ENCODE results near the gene GOLGA8J. TPM values are rescaled to one million over a fixed set of nuclear protein-coding genes. Genes with fewer than 3 reads are reported as not detected.
"Not testable (repeated sequence)": the region's sequence is repeated elsewhere in the genome, so short reads cannot be mapped to it uniquely, and the experiment has no call there.

The GOLGA8J gene
- total and polyA plus RNA-seq, 7 donors: 0.34 TPM; not detected in 6

DNA sequence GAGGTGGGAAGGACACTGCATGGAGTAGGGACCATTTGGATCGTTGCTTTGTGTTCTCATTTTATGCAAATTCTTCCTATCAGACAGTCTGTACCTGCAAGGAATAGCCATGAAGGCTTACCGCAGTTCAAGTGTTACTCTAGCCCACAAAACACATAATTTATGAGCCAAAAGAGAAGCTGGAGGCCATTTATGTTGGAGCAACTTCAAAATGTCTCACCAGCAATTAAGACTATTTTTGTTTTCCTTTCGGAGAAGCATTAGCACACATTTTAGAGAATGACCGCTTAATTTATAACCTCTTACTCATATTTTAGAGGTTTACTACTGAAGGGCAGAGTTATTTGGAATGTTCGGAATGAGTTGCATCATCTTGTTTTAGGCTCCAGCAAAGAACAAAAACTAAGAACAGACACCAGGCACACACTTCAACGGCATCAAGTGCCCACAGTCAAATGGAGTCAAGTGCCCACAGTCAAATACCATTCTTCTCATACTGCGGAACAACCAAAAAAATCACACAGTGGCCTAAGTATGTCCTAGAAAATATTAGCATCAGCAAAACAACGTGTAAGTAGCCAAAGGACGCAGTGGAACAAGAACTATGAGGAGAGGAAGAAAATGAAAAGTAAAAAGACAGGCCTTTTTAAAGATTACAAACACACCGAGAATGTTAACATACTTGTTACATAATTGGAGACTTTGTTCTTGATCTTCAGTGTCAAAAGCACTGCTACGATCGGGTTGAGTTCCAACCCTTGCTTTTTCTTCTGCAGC is 17.5 kb upstream of the GOLGA8J start:
- H3K4me3 ChIP-seq: no peak overlapping the region
- TF ChIP-seq, protein P1, sequence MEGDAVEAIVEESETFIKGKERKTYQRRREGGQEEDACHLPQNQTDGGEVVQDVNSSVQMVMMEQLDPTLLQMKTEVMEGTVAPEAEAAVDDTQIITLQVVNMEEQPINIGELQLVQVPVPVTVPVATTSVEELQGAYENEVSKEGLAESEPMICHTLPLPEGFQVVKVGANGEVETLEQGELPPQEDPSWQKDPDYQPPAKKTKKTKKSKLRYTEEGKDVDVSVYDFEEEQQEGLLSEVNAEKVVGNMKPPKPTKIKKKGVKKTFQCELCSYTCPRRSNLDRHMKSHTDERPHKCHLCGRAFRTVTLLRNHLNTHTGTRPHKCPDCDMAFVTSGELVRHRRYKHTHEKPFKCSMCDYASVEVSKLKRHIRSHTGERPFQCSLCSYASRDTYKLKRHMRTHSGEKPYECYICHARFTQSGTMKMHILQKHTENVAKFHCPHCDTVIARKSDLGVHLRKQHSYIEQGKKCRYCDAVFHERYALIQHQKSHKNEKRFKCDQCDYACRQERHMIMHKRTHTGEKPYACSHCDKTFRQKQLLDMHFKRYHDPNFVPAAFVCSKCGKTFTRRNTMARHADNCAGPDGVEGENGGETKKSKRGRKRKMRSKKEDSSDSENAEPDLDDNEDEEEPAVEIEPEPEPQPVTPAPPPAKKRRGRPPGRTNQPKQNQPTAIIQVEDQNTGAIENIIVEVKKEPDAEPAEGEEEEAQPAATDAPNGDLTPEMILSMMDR (IDR thresholded peaks at IDR 0.05): no peak
- ATAC-seq (no peak), DNase-seq (no peak)
- no peaks in the 10 kb centered on the region for H3K36me3 ChIP-seq (ENCODE audit: insufficient read depth in 1 of 2, low read depth in 1 of 2)
- no peaks in the 10 kb centered on the region for H3K4me1 ChIP-seq
- H3K27ac ChIP-seq: no peak overlapping the region
- WGBS, 3 donors: 42 to 56% (median 45%) methylated on average over 12 of the region's 12 CpGs
- no peaks in the 10 kb centered on the region for H3K27me3 ChIP-seq (ENCODE audit: insufficient read depth in 3 of 3, low read length in 2 of 3)
- intact Hi-C loops (cut with DNase I): no loop called here
- no peaks in the 10 kb centered on the region for H3K9me3 ChIP-seq

DNA sequence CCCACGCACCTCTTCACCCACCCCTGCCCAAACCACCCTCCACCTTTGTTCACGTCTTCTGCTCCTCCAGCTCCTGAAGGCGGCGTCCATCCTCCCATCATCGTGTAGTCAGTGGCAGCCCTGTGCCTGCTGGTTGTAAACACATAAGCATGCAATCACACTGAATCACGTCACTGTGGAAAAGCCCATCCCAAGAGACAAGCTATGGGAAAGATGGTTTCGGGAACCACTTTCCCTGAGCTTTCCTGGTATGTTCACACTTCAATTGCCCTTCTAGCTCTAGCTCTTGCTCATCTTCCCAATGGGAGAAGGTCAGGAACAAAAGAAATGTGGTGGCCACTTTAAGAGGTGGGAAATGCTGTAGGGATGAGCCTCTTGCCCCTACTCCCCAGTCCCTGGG is 14.4 kb upstream of the GOLGA8J start:
- 83 to 86% (median 86%) methylated on average over 7 of the region's 7 CpGs for WGBS, 3 donors

DNA sequence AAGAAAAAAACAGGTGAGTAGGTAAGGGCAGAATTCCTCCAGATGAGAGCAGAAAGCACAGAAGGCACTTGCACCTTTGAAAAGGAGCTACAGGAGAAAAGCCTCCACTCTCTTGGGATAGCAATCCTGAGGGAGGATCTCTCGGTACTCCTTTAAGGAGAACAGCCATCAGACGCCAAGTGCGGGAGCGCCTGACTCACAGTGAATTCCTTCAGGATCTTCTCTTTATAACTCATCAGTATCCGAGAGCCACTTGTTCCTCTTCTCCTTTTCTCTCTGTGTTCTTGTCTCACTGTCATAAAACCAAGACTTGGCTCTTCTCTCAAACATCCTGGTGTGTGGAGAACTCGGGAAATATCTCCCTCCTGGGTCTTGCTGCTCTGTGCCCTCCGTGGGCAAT is 10.1 kb upstream of the GOLGA8J start:
- DNase-seq (no peak), ATAC-seq (no peak)
- Histone ChIP-seq H3K27ac (no peak overlapping the region), H3K36me3 (ENCODE audit: insufficient read depth in 1 of 2, low read depth in 1 of 2) (no peaks in the 10 kb centered on the region), H3K4me3 (no peak overlapping the region), H3K4me1 (no peaks in the 10 kb centered on the region), H3K9me3 (no peaks in the 10 kb centered on the region), H3K27me3 (ENCODE audit: insufficient read depth in 3 of 3, low read length in 2 of 3) (peaks cover 3 to 6% (median 4%) of the 10 kb centered on the region in 3 donors)
- WGBS, 3 donors: 49 to 63% (median 59%) methylated on average over 7 of the region's 7 CpGs
- intact Hi-C loops (cut with DNase I): loop anchor here in 1 of 2 donors (10.0 kb wide), 2 partner anchors 308 to 408 kb away; no protein-coding TSS in a partner anchor
- TF ChIP-seq, protein P1 (IDR thresholded peaks at IDR 0.05): no peak

More for the DNA sequence above, 14.4 kb upstream of the GOLGA8J start:
- ATAC-seq (no peak), DNase-seq (no peak)
- H3K4me3 ChIP-seq: no peak overlapping the region
- TF ChIP-seq, protein P1 (IDR thresholded peaks at IDR 0.05): no peak
- H3K36me3 ChIP-seq (ENCODE audit: insufficient read depth in 1 of 2, low read depth in 1 of 2): no peaks in the 10 kb centered on the region
- H3K27me3 ChIP-seq (ENCODE audit: insufficient read depth in 3 of 3, low read length in 2 of 3): peaks cover 0 to 4% (median 0%) of the 10 kb centered on the region in 3 donors
- H3K4me1 ChIP-seq: no peaks in the 10 kb centered on the region
- intact Hi-C loops (cut with DNase I): no loop called here
- H3K9me3 ChIP-seq: no peaks in the 10 kb centered on the region
- H3K27ac ChIP-seq: no peak overlapping the region

DNA sequence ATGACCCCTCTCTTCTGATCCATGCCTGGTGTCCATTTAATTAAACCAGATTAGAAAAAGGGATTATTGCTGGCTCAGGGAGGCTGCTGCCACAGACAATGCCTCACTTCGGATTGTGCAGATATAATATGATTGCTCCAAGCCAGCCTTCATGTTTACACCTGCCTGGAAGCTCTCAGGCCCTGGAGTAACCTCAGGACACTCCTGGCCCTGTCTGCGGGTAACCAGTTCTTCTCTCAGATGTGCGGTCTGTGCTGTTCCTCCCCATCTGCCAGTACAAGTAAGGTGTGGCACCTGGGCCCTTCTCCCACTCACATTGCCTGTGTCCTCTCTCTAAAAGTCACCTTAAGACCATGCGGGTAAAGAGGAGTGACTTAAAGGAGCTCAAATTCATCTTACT is 8.8 kb upstream of the GOLGA8J start:
- intact Hi-C loops (cut with DNase I): loop anchor here in 1 of 2 donors (10.0 kb wide), 2 partner anchors 309 to 409 kb away; no protein-coding TSS in a partner anchor
- H3K27ac ChIP-seq: no peak overlapping the region
- DNase-seq (no peak), ATAC-seq (no peak)
- TF ChIP-seq, protein P1 (IDR thresholded peaks at IDR 0.05): no peak
- H3K4me1 ChIP-seq: no peaks in the 10 kb centered on the region
- peaks cover 3 to 6% (median 4%) of the 10 kb centered on the region in 3 donors for H3K27me3 ChIP-seq (ENCODE audit: insufficient read depth in 3 of 3, low read length in 2 of 3)
- WGBS, 3 donors: 81 to 90% (median 88%) methylated on average over 4 of the region's 4 CpGs
- no peaks in the 10 kb centered on the region for H3K36me3 ChIP-seq (ENCODE audit: insufficient read depth in 1 of 2, low read depth in 1 of 2)
- H3K9me3 ChIP-seq: no peaks in the 10 kb centered on the region
- H3K4me3 ChIP-seq: no peak overlapping the region

DNA sequence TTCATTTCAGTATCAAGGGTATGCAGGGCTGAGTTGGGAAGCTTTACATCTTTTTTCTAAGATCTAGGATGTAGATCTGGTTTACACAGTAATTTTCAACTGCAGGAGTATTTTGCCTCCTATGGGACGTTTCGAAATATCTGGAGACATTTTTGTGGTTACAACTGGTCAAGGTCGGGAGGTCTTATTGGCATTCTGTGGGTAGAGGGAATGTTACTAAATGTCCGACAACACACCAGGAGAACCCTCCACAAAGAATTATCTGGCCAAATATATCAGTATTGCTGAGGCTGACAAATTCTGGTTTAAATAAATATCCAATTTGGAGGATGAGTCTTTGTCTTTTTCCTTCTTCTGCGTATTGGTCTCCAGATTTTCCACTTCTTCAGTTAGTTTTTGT is 1.9 kb upstream of the GOLGA8J start:
- H3K27me3 ChIP-seq (ENCODE audit: insufficient read depth in 3 of 3, low read length in 2 of 3); intact Hi-C loops (cut with DNase I); H3K4me3 ChIP-seq; H3K9me3 ChIP-seq; DNase-seq; ATAC-seq; H3K4me1 ChIP-seq; H3K27ac ChIP-seq; H3K36me3 ChIP-seq (ENCODE audit: insufficient read depth in 1 of 2, low read depth in 1 of 2): not testable (repeated sequence)
- 72 to 74% (median 74%) methylated on average over 5 of the region's 5 CpGs for WGBS, 3 donors

DNA sequence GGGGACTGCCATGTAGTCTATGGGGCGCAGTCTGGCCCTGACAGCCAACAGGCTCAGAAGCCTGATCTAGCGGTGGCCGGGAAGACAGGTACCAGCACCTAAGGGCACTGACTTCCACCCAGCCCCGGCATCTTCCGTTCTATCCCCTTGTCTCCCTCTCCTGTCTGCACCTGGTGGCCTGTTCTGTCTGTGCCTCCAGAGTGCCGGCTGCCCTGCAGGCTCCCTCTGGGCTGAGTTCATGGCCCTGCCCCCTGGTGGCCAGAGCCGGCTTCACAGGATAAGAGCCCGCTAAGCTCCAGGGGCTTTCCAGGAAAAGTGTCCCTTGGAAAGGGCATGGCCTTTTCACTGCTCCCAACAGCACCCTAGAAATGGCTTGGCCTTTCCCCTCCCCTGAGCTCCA is 15.1 kb downstream of the GOLGA8J start:
- H3K36me3 ChIP-seq (ENCODE audit: insufficient read depth in 1 of 2, low read depth in 1 of 2); H3K4me3 ChIP-seq; H3K4me1 ChIP-seq; H3K27ac ChIP-seq; H3K9me3 ChIP-seq; intact Hi-C loops (cut with DNase I); H3K27me3 ChIP-seq (ENCODE audit: insufficient read depth in 3 of 3, low read length in 2 of 3); ATAC-seq; DNase-seq: not testable (repeated sequence)
- no CpG with 5 or more reads among the region's 8 CpGs for WGBS, 3 donors

DNA sequence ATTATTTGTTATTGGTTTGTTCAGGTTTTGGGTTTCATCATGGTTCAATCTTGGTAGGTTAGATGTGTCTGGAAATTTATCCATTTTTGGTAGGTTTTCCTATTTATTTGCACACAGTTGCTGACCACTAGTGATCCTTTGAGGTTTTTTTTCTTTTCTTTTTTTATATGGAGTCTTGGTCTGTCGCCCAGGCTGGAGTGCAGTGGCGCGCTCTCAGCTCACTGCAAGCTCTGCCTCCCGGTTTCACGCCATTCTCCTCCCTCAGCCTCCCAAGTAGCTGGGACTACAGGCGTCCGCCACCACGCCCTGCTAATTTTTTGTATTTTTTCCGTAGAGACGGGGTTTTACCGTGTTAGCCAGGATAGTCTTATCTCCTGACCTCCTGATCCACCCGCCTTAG is 20.1 kb downstream of the GOLGA8J start:
- H3K27me3 ChIP-seq (ENCODE audit: insufficient read depth in 3 of 3, low read length in 2 of 3); H3K9me3 ChIP-seq; H3K27ac ChIP-seq; H3K4me3 ChIP-seq; intact Hi-C loops (cut with DNase I); DNase-seq; H3K4me1 ChIP-seq; ATAC-seq; H3K36me3 ChIP-seq (ENCODE audit: insufficient read depth in 1 of 2, low read depth in 1 of 2): not testable (repeated sequence)
- no CpG with 5 or more reads among the region's 12 CpGs for WGBS, 3 donors

All from psoas muscle (tissue), 8 donors.